KMS-11 (cell line): ENCODE results near the gene UQCC2.

Source experiments
- H2AFZ ChIP-seq: fragments of 200-600 bp; sonication (generic); 2 replicates; pipeline ENCODE4 v1.6.1; 2016; ENCODE audit warnings: antibody characterized with exemption, mixed run types, low read depth
- H3K27ac ChIP-seq: fragments of 200-600 bp; sonication (generic); 2 replicates; pipeline ENCODE4 v1.6.1; 2016; ENCODE audit warnings: mild to moderate bottlenecking, mixed run types
- H3K27me3 ChIP-seq: fragments of 200-600 bp; sonication (generic); 2 replicates; pipeline ENCODE4 v1.6.1; 2017; ENCODE audit warnings: mild to moderate bottlenecking, low read depth, mixed run types, moderate library complexity; ENCODE audit not compliant: insufficient read depth
- H3K36me3 ChIP-seq: fragments of 200-600 bp; sonication (generic); 2 replicates; pipeline ENCODE4 v1.6.1; 2017; ENCODE audit warnings: mild to moderate bottlenecking, mixed run types; ENCODE audit not compliant: insufficient read depth
- H3K4me1 ChIP-seq: fragments of 200-600 bp; sonication (generic); 2 replicates; pipeline ENCODE4 v1.6.1; 2016; ENCODE audit warnings: mild to moderate bottlenecking, low read depth, mixed run types; ENCODE audit not compliant: poor library complexity, severe bottlenecking
- H3K4me2 ChIP-seq: fragments of 200-600 bp; sonication (generic); 2 replicates; pipeline ENCODE4 v1.7.0; 2016; ENCODE audit warnings: mild to moderate bottlenecking, mixed run types
- H3K4me3 ChIP-seq: fragments of 200-600 bp; sonication (generic); IDR thresholded peaks from 2 replicates; pipeline ENCODE4 v1.6.1; 2017; ENCODE audit warnings: low read depth, low read length, mixed read lengths; ENCODE audit not compliant: insufficient read depth
- H3K79me2 ChIP-seq: fragments of 200-600 bp; sonication (generic); 2 replicates; pipeline ENCODE4 v1.6.1; 2016; ENCODE audit warnings: low read depth, mixed run types; ENCODE audit not compliant: insufficient read depth
- H3K9ac ChIP-seq: fragments of 200-600 bp; sonication (generic); 2 replicates; pipeline ENCODE4 v1.6.1; 2016; ENCODE audit warnings: mild to moderate bottlenecking, mixed run types
- H4K20me1 ChIP-seq: fragments of 200-600 bp; sonication (generic); 2 replicates; pipeline ENCODE4 v1.6.1; 2016; ENCODE audit warnings: mild to moderate bottlenecking, mixed run types; ENCODE audit not compliant: insufficient read depth
- CTCF ChIP-seq: fragments of 200-600 bp; sonication (generic); conservative IDR thresholded peaks from 2 replicates; pipeline ENCODE4 v1.6.1; 2017; ENCODE audit warnings: low read depth, mild to moderate bottlenecking, antibody characterized with exemption, low read length, moderate library complexity, mixed read lengths

Gene UQCC2

GRCh38 chr6:33663727-33664449 lies 47.6 kb downstream of the UQCC2 start:
- no peak overlapping the region for H2AFZ ChIP-seq
- H3K4me1 ChIP-seq = no peaks in the 10 kb centered on the region
- no peak for TF ChIP-seq CTCF
- H3K4me3 ChIP-seq = no peak overlapping the region
- H3K79me2 ChIP-seq = no peaks in the 10 kb centered on the region
- no peaks in the 10 kb centered on the region for H3K27me3 ChIP-seq
- H3K36me3 ChIP-seq = no peaks in the 10 kb centered on the region
- no peak overlapping the region for H3K4me2 ChIP-seq
- no peak overlapping the region for H3K9ac ChIP-seq
- no peak overlapping the region for H3K27ac ChIP-seq
- H4K20me1 ChIP-seq = no peaks in the 10 kb centered on the region

- Histone ChIP-seq H3K36me3 (no peaks in the 10 kb centered on the region), H3K79me2 (no peaks in the 10 kb centered on the region), H4K20me1 (no peaks in the 10 kb centered on the region), H3K9ac (no peak overlapping the region), H2AFZ (no peak overlapping the region), H3K4me3 (no peak overlapping the region), H3K4me2 (no peak overlapping the region), H3K4me1 (no peaks in the 10 kb centered on the region), H3K27ac (no peak overlapping the region), H3K27me3 (no peaks in the 10 kb centered on the region)
- TF ChIP-seq CTCF = no peak
Measured at GRCh38 chr6:33663028-33663427, 48.5 kb downstream of the UQCC2 start.

DNA sequence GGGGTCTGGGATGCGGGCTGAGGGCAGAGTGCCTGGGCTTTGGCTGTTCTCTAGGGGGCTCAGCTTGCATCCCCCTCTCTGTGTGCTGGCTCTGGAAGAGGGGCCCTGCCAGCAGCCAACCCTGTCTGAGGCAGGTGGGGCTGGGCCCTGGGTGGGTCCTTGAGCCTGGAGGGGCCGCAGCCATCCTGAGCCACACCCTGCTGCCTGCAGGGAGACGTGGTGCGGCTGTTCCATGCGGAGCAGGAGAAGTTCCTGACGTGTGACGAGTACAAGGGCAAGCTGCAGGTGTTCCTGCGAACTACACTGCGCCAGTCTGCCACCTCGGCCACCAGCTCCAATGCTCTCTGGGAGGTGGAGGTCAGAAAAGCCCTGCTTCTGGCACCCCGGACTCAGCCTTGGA lies 49.2 kb downstream of the UQCC2 start:
- H3K79me2 ChIP-seq = no peaks in the 10 kb centered on the region
- H3K27ac ChIP-seq = no peak overlapping the region
- H2AFZ ChIP-seq = no peak overlapping the region
- H3K4me1 ChIP-seq = no peaks in the 10 kb centered on the region
- no peak overlapping the region for H3K4me3 ChIP-seq
- no peak overlapping the region for H3K9ac ChIP-seq
- H3K36me3 ChIP-seq = no peaks in the 10 kb centered on the region
- H3K4me2 ChIP-seq = no peak overlapping the region
- H4K20me1 ChIP-seq = no peaks in the 10 kb centered on the region
- no peak for TF ChIP-seq CTCF
- H3K27me3 ChIP-seq = no peaks in the 10 kb centered on the region

DNA sequence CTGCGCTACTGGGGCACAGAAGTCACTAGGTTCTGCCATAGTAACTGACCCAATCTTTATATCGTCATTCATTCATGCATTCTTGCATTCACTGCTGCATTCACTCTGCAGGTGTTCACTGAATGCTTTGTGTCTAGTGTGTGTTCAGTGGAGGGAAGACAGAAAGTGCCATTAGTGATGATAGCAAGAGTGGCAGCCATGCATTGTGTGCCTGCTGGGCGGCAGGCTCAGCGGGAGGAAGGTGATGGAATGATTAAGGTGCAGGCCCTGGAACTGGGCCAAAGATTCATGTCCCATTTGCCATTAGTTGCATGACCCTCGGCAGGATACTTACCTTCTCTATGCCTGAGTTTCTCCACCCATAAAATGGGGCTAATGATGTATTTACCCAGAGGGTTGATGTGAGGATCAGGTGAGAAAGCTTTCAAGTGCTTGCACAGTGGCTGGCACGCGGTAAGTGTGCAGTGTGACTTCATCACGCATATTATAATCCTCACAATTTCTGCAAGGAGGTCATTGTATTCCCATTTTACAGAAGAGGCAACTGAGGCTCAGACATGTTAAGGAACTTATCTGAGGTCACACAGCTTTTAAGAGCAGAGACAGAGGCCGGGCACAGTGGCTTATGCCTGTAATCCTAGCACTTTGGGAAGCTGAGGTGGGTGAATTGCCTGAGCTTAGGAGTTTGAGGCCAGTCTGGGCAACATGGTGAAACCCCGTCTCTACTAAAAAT lies 50.2 kb downstream of the UQCC2 start:
- Histone ChIP-seq H3K4me1 (no peaks in the 10 kb centered on the region), H4K20me1 (no peaks in the 10 kb centered on the region), H3K79me2 (no peaks in the 10 kb centered on the region), H3K27me3 (no peaks in the 10 kb centered on the region), H3K4me3 (no peak overlapping the region), H3K36me3 (no peaks in the 10 kb centered on the region), H3K9ac (no peak overlapping the region), H3K4me2 (no peak overlapping the region), H3K27ac (no peak overlapping the region), H2AFZ (no peak overlapping the region)
- no peak for TF ChIP-seq CTCF
